ENCODE data around the gene HYAL4.

The HYAL4 gene

GRCh38 chr7:123918309-123918708, 73.3 kb downstream of the HYAL4 start:
- DNase-seq, result no peak

GRCh38 chr7:123923599-123923998, 78.6 kb downstream of the HYAL4 start:
- no peak for DNase-seq

GRCh38 chr7:123924941-123925340, 80.0 kb downstream of the HYAL4 start, which contains the start of gene SPAM1:
TSS of gene SPAM1 (plus strand) at chr7:123925241. CDS start at chr7:123953571, 28,330 bp downstream.
- DNase-seq, result no peak

Data from stimulated activated naive CD4-positive, alpha-beta T cell (primary cell).